ENCODE measurements around the gene LDLRAD4. TPM values are rescaled to one million over a fixed set of nuclear protein-coding genes. Genes with fewer than 3 reads are reported as not detected.
A peak's percentile ranks its signal among the peaks of the same experiment; 100 is the strongest.

Gene LDLRAD4
- total RNA-seq, 1 donor from 2014 or later = 1.4 TPM

DNA sequence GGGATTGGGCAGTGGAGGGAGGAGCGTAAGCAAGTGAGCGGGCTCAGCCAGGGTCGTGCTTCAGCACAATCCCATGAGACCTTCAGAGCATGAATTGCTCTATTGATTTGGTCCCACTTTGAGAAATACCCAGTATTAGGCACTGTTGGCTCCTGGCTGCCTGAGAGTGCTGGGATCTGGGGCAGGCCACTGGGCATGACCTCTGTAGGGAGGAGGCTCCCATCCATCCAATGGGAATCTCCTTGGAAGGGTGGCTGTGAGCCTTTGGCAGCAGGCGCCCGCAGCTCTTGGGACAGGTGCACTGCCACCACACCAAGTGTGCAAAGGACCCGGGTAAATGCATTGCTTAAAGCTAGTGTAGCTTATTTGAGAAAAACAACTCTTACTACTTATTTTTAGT is 137.5 kb downstream of the LDLRAD4 start:
- DNase-seq (ENCODE audit: low read depth, low spot score) = no peak
- Mint-ChIP-seq H3K36me3 (ENCODE audit: low read depth) (peaks cover 8% of the 10 kb centered on the region), H3K27me3 (ENCODE audit: low read depth) (no peaks in the 10 kb centered on the region), H3K27ac (ENCODE audit: unreplicated experiment) (no peak overlapping the region), H3K9me3 (peaks cover 19% of the 10 kb centered on the region), H3K4me3 (no peak overlapping the region), H3K4me1 (peaks cover 9% of the 10 kb centered on the region)
- TF ChIP-seq, protein P1, sequence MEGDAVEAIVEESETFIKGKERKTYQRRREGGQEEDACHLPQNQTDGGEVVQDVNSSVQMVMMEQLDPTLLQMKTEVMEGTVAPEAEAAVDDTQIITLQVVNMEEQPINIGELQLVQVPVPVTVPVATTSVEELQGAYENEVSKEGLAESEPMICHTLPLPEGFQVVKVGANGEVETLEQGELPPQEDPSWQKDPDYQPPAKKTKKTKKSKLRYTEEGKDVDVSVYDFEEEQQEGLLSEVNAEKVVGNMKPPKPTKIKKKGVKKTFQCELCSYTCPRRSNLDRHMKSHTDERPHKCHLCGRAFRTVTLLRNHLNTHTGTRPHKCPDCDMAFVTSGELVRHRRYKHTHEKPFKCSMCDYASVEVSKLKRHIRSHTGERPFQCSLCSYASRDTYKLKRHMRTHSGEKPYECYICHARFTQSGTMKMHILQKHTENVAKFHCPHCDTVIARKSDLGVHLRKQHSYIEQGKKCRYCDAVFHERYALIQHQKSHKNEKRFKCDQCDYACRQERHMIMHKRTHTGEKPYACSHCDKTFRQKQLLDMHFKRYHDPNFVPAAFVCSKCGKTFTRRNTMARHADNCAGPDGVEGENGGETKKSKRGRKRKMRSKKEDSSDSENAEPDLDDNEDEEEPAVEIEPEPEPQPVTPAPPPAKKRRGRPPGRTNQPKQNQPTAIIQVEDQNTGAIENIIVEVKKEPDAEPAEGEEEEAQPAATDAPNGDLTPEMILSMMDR (conservative IDR thresholded peaks at IDR 0.05) = no peak

DNA sequence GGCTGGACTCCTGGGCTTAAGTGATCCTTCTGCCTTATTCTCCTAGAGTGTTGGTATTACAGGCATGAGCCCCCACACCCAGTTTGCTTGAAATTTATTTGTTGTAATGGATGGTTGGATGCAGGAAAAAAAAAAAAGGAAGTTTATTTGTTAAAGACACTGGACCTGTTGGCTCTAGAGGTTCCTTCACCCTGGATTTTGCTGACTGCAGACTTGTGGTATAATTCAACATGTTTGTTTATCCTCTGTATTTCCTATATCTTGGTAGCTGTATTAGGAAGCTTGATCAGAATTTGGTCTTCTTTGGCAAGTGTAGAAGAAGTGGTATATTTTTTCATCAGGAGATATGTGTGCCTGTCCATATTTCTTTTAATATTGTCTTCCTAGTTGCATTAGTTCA is 138.7 kb downstream of the LDLRAD4 start:
- peaks cover 4% of the 10 kb centered on the region for H3K4me1 Mint-ChIP-seq
- DNase-seq (ENCODE audit: low read depth, low spot score) = no peak
- peaks cover 12% of the 10 kb centered on the region for H3K9me3 Mint-ChIP-seq
- no peaks in the 10 kb centered on the region for H3K27me3 Mint-ChIP-seq (ENCODE audit: low read depth)
- no peak overlapping the region for H3K27ac Mint-ChIP-seq (ENCODE audit: unreplicated experiment)
- H3K36me3 Mint-ChIP-seq (ENCODE audit: low read depth) = peaks cover 8% of the 10 kb centered on the region
- H3K4me3 Mint-ChIP-seq = no peak overlapping the region
- TF ChIP-seq, protein P1 (conservative IDR thresholded peaks at IDR 0.05) = no peak

DNA sequence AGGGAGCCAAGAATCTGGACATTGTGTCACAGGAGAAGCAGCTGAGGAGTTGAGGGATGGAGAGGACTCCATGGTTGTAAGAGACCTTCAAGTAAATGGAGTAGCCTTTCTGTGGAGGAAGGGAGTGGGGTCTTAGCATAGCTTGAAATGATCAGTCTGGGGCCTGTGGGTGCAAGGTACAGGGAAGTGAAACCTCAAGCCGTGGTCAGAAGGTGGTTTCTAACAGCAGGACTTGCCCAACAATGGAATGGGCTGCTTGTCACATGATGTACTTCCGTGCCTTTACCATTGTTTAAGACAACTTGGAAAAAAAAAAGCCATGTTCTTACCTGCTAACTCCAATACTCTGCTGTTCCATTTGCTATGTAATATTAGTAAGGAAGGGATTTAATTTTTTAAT is 140.7 kb downstream of the LDLRAD4 start:
- no peaks in the 10 kb centered on the region for H3K4me1 Mint-ChIP-seq
- no peak overlapping the region for H3K27ac Mint-ChIP-seq (ENCODE audit: unreplicated experiment)
- TF ChIP-seq, protein P1 (conservative IDR thresholded peaks at IDR 0.05) = no peak
- no peak for DNase-seq (ENCODE audit: low read depth, low spot score)
- H3K4me3 Mint-ChIP-seq = no peak overlapping the region
- H3K9me3 Mint-ChIP-seq = peaks cover 6% of the 10 kb centered on the region
- H3K27me3 Mint-ChIP-seq (ENCODE audit: low read depth) = no peaks in the 10 kb centered on the region
- peaks cover 3% of the 10 kb centered on the region for H3K36me3 Mint-ChIP-seq (ENCODE audit: low read depth)

DNA sequence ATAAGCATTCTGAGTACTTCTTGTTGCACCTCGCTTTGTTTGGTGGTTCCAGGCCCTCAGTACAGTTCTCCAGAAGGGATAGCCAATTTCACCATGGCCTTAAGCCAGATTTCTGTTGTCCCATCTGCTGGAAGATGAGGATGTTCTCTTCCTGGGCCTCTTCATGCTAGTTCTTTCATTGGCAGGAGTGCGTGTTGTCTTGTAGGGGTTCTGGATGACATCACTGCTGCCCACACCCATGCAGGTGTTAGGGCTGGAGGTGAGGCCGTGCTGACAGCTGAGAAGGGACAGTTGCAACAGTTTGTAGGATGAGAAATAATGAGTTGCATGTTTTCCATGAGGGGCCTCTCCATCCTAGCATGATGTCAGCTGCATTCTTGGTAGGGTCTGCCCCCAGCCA is 142.9 kb downstream of the LDLRAD4 start:
- H3K4me1 Mint-ChIP-seq = no peaks in the 10 kb centered on the region
- H3K4me3 Mint-ChIP-seq = no peak overlapping the region
- no peak overlapping the region for H3K27ac Mint-ChIP-seq (ENCODE audit: unreplicated experiment)
- H3K9me3 Mint-ChIP-seq = peaks cover 3% of the 10 kb centered on the region
- no peak for DNase-seq (ENCODE audit: low read depth, low spot score)
- peaks cover 3% of the 10 kb centered on the region for H3K36me3 Mint-ChIP-seq (ENCODE audit: low read depth)
- TF ChIP-seq, protein P1 (conservative IDR thresholded peaks at IDR 0.05) = no peak
- no peaks in the 10 kb centered on the region for H3K27me3 Mint-ChIP-seq (ENCODE audit: low read depth)

DNA sequence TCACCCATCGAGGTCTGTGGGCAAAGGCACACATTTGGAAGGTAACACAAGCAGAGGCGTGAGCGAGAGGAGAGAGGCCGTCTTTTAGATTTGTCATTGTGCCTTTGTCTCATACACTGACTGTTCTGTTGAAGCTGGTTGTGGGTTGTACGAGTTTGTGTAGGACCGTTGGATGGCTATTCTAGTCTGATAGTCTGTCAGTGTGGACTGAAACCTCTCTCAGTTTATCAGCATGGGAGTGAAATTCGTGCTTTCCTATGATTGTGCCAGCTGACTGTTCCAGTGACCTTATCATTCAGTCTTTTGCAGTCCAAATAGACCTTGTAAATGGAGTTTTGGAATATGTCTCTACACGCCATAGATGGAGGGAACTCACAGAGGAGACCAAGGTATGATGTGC is 143.5 kb downstream of the LDLRAD4 start:
- Mint-ChIP-seq H3K36me3 (ENCODE audit: low read depth) (peaks cover 3% of the 10 kb centered on the region), H3K27me3 (ENCODE audit: low read depth) (peaks cover 4% of the 10 kb centered on the region), H3K4me1 (no peaks in the 10 kb centered on the region), H3K9me3 (peaks cover 3% of the 10 kb centered on the region), H3K27ac (ENCODE audit: unreplicated experiment) (no peak overlapping the region), H3K4me3 (no peak overlapping the region)
- TF ChIP-seq, protein P1 (conservative IDR thresholded peaks at IDR 0.05) = no peak
- DNase-seq (ENCODE audit: low read depth, low spot score) = no peak

DNA sequence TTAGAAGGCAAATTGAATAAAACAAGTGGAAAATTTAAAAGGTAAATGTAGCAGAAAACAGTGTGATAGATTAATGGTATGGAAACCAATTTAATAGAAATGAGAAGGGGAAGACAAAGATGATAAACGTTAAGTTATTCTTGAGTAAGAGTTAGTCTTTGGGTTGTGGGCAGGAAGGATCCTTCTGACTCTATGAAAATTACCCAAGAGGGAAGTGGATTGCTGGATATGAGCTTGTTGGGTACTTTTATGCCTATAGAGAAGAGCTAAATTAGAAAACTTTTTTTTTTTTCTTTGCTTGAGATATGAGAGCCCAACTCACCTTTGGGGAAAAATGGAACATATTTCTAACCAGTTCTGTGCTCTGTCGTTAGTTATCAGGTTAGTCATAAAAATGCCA is 144.0 kb downstream of the LDLRAD4 start:
- Mint-ChIP-seq H3K27ac (ENCODE audit: unreplicated experiment) (peak overlapping the region; percentile 2), H3K4me3 (no peak overlapping the region), H3K27me3 (ENCODE audit: low read depth) (peaks cover 4% of the 10 kb centered on the region), H3K4me1 (no peaks in the 10 kb centered on the region), H3K36me3 (ENCODE audit: low read depth) (peaks cover under 1% of the 10 kb centered on the region), H3K9me3 (no peaks in the 10 kb centered on the region)
- TF ChIP-seq, protein P1 (conservative IDR thresholded peaks at IDR 0.05) = no peak
- no peak for DNase-seq (ENCODE audit: low read depth, low spot score)

Data from neural crest cell (in vitro differentiated cells).